Adrenal gland (tissue), 5 donors: ENCODE measurements around the gene IFITM5.

Experiments
- POLR2A ChIP-seq, 2 donors: fragments of 450-650 bp; IDR thresholded peaks; one replicate each; pipeline ENCODE4 v1.6.1; 2017; ENCODE audit warnings: antibody characterized with exemption in 2 of 2, mild to moderate bottlenecking in 2 of 2, moderate library complexity in 1 of 2
- TF ChIP-seq, protein P1 (sequence below), 6 experiments: fragments of 450-650 bp in 4 of 6; fragments of 200-600 bp in 2 of 6; sonication (generic) in 1 of 6; IDR thresholded peaks; 1 replicate in 5 of 6; 2 replicates in 1 of 6; pipeline versions ENCODE4 v1.5.1 to v1.8.0; 2016 to 2021; ENCODE audit warnings: antibody characterized with exemption in 6 of 6, mild to moderate bottlenecking in 2 of 6, moderate library complexity in 1 of 6
- donor health status: DM: no; HTN: no; CAD: no.

DNA sequence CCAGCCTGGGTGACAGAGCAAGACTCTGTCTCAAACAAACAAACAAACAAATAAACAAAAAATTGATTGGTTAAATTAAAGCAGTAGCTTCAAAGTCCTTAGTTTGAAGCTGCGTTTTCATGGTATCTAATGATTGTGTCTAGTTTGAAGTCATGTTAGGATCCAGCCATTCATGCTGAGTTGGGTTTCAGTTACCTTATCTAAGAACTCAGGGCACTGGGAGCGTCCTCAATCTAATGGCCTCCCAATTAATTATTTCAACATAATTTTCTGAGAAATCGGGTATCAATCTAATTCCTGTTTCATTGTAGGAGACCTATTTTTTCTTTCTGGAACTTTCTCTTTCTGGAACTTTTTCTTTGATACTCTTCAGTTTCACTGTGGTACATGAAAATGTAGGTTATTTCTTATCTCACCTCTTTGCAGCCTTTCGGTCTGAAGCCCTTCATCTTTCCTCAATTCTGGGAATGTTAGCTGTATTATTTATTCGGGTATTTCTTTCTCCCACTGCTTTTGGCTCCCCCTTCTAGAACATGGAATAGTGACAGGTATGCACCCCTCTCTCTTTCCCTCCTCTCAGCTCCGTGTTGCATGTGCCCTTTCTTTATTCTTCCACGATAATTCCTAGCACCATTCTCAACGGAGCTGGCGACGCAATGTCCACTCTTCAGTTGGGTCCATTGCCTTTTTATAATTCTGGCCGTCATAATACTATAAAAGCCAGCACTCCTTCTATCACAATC lies 45.7 kb upstream of the IFITM5 start:
- TF ChIP-seq, protein P1, sequence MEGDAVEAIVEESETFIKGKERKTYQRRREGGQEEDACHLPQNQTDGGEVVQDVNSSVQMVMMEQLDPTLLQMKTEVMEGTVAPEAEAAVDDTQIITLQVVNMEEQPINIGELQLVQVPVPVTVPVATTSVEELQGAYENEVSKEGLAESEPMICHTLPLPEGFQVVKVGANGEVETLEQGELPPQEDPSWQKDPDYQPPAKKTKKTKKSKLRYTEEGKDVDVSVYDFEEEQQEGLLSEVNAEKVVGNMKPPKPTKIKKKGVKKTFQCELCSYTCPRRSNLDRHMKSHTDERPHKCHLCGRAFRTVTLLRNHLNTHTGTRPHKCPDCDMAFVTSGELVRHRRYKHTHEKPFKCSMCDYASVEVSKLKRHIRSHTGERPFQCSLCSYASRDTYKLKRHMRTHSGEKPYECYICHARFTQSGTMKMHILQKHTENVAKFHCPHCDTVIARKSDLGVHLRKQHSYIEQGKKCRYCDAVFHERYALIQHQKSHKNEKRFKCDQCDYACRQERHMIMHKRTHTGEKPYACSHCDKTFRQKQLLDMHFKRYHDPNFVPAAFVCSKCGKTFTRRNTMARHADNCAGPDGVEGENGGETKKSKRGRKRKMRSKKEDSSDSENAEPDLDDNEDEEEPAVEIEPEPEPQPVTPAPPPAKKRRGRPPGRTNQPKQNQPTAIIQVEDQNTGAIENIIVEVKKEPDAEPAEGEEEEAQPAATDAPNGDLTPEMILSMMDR (IDR thresholded peaks at IDR 0.05), result no peak
- no peak for TF ChIP-seq POLR2A (IDR thresholded peaks at IDR 0.05)
